Activated gamma-delta T cell treated with Interleukin-2 at 50 U/mL for 16 hours (primary cell): ENCODE measurements around the gene EMSY.
"Not testable (repeated sequence)": the region's sequence is repeated elsewhere in the genome, so short reads cannot be mapped to it uniquely, and the experiment has no call there.

Experiments
- DNase-seq: peaks from one replicate; pipeline ENCODE4 v3.0.0-alpha.2; 2020

Gene EMSY

DNA sequence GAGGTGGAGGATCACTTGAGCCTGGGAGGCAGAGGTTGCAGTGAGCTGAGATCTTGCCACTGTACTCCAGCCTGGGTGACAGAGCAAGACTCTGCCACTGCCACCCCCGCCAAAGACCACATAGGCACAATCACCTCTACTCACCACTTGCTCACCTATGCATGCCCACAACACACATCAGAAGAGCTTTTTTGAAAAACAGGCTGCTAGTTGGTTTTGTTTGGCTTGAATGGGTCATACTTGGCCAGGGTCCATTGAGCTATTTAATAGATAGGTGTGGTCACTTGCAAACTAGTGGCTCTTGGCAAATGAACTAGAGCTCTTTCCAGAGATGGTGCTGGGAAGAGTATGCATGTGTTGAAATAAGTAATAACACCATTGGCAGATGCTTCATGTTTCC lies 80.1 kb downstream of the EMSY start:
- no peak for DNase-seq

- DNase-seq = no peak
Measured at GRCh38 chr11:76526878-76527277, 82.1 kb downstream of the EMSY start.

DNA sequence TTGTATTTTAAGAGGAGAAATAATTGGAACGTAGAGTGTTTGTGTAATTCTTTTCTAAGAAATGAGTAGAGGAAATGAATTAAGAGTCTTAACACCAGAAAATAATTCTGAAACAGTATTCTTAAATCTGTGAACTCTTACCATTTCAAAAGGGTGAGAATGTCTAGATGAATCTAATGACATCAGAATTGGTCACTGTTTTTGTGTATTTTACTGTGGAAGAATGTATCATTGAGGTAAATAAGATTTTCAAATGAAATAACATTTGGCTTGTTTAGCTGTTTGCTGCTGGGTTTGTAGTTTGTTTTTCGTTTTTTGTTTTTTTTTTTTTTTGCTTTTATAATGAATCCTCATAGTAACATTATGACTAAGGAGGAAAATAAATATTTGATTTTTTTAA lies 97.6 kb downstream of the EMSY start:
- no peak for DNase-seq

DNA sequence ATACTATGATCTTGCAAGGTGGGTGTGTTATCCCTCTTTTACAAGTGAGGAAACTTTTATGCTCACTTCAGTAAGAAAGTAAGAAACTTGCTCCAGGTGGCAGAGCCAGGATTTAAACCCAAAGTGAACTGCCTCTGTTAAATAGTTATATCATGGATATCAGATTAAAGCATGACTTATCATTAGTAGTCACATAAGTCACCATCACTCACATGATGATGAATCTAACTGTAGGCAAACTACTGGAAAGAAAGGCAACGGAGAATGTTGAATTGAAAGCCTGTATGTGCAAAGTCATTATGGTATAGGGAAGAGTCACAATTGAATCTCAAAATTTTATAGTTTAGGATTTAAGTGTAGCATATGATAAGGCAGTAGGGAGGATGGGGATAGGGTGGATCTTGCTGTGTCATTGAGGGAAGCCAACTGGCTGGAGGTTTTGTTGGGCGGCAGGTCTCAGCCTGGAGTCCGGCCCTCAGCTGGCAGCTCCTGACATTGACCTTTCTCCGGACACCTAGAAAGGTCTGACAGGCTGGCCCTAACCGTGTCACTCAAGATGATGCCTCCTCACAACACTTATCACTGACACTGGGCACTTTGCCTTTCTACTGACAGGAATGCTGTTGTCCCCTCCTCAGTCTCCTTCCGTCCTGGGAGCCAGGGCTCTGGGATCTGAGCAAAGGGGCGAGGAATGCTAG lies 98.3 kb downstream of the EMSY start:
- no peak for DNase-seq

- no peak for DNase-seq
Measured at GRCh38 chr11:76550781-76551180, 106.0 kb downstream of the EMSY start.

DNA sequence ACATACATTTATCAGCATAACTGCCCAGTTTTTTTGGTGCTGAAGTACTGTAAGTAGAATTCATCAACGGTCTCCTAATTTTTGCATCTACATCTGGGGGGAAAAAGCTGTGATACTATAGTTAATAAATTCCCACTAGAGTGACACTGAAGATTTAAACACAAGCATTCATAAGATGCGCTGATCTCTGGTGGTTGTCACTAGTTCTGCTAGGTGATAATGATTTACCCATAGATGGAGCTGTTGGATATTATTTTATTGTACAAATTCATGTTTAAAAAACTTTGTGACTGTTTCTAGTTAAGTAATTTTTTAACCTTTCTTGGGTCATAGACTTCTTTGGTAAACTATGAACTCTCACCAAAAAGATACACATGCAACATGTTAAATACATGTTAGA lies 106.6 kb downstream of the EMSY start:
- DNase-seq = no peak

DNA sequence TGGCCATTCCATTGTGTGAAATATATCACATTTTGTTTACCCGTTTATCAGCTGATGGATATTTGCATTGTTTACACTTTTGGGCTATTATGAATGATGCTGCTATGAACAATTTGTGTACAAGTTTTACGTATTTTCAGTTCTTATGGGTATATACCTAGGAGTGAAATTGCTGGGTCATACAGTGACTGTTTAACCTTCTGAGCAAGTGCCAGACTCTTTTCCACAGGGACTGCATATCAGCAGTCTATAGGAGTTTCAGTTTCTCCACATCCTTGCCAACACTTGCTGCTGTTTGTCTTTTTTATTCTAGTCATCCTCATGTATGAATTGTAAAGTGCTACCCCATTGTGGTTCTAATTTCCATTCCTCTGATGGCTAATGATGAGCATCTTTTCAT lies 108.2 kb downstream of the EMSY start:
- DNase-seq = no peak

GRCh38 chr11:76553554-76554476 lies 109.0 kb downstream of the EMSY start:
- DNase-seq = no peak

- no peak for DNase-seq
Measured at GRCh38 chr11:76554767-76555166, 109.9 kb downstream of the EMSY start.

- no peak for DNase-seq
Measured at GRCh38 chr11:76557466-76557865, 112.6 kb downstream of the EMSY start.

DNA sequence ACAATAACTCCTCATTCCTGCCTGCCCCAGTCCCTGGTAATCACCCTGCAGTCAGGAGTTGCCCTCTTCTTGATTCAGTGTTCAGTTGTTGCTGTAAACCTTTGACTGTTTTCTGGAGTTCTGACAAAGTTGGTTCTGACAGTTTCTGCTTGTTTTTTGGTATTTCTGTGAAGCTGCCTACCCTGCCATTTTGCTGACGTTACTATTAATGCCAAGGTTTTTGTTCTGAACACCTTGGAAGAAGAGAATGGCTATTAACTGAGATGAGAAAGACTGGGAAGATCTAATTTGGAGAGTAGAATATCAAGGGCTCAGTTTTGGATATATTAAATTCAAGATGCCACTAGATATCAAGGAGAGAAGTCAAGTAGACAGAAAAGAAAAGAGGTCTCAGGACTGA lies 113.7 kb downstream of the EMSY start:
- no peak for DNase-seq

- no peak for DNase-seq
Measured at GRCh38 chr11:76558891-76559290, 114.1 kb downstream of the EMSY start.

- no peak for DNase-seq
Measured at GRCh38 chr11:76559346-76559745, 114.5 kb downstream of the EMSY start.

GRCh38 chr11:76560219-76560618 lies 115.4 kb downstream of the EMSY start:
- no peak for DNase-seq

DNA sequence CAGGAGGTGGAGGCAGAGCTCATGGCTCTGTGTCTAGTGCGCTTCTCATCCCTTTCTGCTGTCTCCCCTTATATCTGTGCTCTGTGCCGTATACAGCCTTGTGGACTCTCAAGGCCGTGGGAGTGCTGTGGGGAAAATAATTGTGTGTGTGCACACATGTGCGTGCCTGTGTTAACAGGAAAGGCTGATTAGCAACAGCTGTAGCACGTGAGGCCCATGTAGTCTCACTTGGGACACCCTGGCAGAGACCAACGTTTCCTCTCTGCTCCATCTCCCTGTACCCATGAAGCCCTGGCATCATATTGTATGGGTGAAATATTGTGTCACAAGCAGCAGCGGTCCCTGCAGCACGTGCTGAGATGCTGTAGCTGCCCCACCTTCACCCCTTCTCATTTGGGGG lies 116.4 kb downstream of the EMSY start:
- DNase-seq = no peak

DNA sequence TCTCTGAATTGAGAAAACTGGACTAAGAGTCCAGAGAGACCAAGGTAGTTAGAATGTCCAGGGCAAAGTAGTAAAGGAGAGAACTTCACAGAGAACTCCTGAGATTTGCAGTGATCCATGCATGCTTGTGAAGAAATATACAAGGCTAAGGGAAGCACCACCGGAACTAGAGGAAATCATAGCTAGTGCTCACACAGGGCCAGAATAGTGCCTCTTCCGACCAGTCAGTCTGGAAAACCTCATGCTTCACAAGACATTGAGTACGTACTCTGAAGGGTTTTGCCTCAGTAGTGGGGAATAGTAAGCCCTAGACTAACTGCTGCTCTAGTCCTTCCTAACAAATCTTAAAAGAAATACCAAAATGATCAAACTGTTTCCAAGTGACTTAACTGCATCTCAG lies 117.7 kb downstream of the EMSY start:
- DNase-seq = no peak

DNA sequence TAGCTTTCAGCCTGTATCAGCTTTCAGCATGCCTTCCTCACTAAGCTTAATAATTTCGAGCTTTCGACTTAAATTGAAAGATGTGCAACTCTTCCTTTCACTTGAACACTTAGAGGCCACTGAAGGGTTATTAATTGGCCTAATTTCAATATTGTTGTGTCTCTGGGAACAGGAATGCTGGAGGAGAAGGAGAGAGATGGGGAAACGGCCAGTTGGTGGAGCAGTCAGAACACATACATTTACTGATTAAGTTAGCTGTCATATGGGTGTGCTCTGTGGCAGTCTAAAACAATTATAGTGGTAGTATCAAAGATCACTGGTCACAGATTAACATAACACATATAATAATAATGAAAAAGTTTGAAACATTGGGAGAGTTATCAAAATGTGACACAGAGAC lies 119.5 kb downstream of the EMSY start:
- DNase-seq = no peak

DNA sequence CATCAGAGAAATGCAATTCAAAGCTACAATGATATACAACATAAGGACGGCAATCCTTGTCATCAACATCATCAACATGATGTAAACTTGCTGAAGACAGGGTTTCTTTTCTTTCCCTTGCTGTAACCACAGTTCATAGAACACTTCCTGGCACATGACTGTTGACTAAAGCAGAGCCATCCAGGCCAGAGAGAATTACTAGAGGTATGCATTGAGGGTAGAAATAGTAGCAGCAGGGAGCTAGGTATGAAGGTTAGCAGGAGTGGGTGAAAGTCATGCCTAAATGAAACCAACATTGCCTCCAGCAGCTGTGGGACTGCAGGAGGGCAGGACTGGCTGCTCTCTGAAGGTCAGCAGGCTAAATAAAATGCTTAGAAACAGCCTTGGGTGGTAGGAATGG lies 122.0 kb downstream of the EMSY start:
- no peak for DNase-seq

- no peak for DNase-seq
Measured at GRCh38 chr11:76567261-76567660, 122.4 kb downstream of the EMSY start.

- no peak for DNase-seq
Measured at GRCh38 chr11:76568139-76568538, 123.3 kb downstream of the EMSY start.

DNA sequence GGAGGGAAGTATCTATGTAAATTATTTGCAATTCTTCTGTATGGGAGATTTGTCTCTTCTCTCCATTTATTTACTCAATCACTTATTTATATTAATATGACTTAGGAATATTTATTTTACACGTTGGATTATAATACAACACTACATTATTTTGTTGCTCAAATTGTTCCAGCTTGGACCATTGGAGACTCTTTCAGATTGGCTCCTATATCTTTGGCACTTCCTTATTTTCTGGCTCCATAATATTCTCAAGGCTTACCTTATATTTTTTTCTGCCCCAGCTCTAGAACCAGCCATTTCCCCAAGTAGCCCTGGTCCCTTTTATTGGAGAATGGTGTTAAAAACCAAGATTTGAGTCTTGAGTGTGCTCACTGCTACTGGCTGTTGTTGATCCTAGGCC lies 123.8 kb downstream of the EMSY start:
- DNase-seq = no peak

- DNase-seq = not testable (repeated sequence)
Measured at GRCh38 chr11:76572181-76572875, 127.5 kb downstream of the EMSY start.

- DNase-seq = no peak
Measured at GRCh38 chr11:76574406-76574805, 129.6 kb downstream of the EMSY start.

DNA sequence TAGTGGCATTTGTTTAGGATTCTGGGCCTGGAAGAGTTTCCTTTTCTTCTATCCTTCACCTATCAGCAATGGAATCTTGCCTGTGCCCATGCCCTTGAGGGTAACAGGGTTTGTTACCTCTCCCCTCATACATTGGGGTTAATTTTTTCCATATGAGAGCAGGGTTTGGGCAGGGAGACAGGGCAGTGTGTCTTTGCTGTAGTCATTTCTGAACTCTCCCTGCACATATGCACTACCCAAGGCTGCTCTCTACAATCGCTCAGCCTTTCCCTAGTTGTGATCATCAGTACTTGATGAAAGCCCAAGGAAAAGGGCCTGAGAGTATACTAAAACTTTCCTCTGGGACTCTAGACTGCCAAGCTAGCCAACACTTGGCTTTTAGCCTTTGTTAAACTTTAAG lies 130.1 kb downstream of the EMSY start:
- no peak for DNase-seq
